H1 (cell line): ENCODE results near the gene ERICH2. TPM values are rescaled to one million over a fixed set of nuclear protein-coding genes. Genes with fewer than 3 reads are reported as not detected.

ENCODE experiments used
- CEBPB ChIP-seq: IDR thresholded peaks from 2 replicates; pipeline ENCODE4 v1.6.1; 2012; ENCODE audit warnings: low read depth, low read length
- CHD7 ChIP-seq: fragments of 300-600 bp; sonication (generic); IDR thresholded peaks from 2 replicates; pipeline ENCODE4 v1.7.1; 2012; ENCODE audit warnings: low read length, moderate library complexity, mild to moderate bottlenecking, inconsistent platforms; ENCODE audit not compliant: insufficient replicate concordance
- KDM4A ChIP-seq: IDR thresholded peaks from one replicate; pipeline ENCODE4 v1.7.1; 2012; ENCODE audit warnings: low read depth, mild to moderate bottlenecking, moderate library complexity, low read length, inconsistent platforms; ENCODE audit not compliant: severe bottlenecking
- KDM5A ChIP-seq: fragments of 200-600 bp; IDR thresholded peaks from 2 replicates; pipeline ENCODE4 v1.7.1; 2012; ENCODE audit warnings: mild to moderate bottlenecking, low read length, inconsistent platforms, mixed read lengths
- NRF1 ChIP-seq: IDR thresholded peaks from 2 replicates; pipeline ENCODE4 v1.6.1; 2011; ENCODE audit warnings: mild to moderate bottlenecking, low read depth, low read length, improper control_type of control experiment
- POU5F1 ChIP-seq: IDR thresholded peaks from 2 replicates; pipeline ENCODE4 v1.6.1; 2011; ENCODE audit warnings: low read depth, mild to moderate bottlenecking, low read length, moderate library complexity
- polyA plus RNA-seq, 7 experiments: library from polyadenylated mRNA; depleted of rRNA in 3 of 7; stranded (reverse) in 5 of 7; unstranded in 2 of 7; fragments of >200 nt in 5 of 7; fragments of 200-250 nt in 2 of 7; gene quantifications; 1 replicate in 5 of 7; 2 replicates in 1 of 7; 4 replicates in 1 of 7; pipeline versions ENCODE4 v1.2.1 to v1.2.3, GENCODE V29; 2011 to 2013; ENCODE audit warnings: missing spikeins in 2 of 7, mixed read lengths in 2 of 7
- total RNA-seq: library from RNA; stranded (reverse); fragmentation: NEBNext Ultra II Directional; extraction: Animal tissue kit (Norgen Biotek cat#: 25700); gene quantifications from 2 replicates; pipeline ENCODE4 v1.2.1, GENCODE V29; 2021
- TF ChIP-seq, protein P1 (sequence below): IDR thresholded peaks from 2 replicates; pipeline ENCODE4 v1.6.1; 2012; ENCODE audit warnings: inconsistent platforms

The ERICH2 gene
- total and polyA plus RNA-seq, 2 of the 8 experiments (the other 6 are each of a cell fraction or from before 2014, with no cell fraction given), result 0.20 to 2.1 TPM

GRCh38 chr2:170743530-170744239 lies 26.5 kb upstream of the ERICH2 start (continued):
- no peak for TF ChIP-seq CHD7
- TF ChIP-seq CEBPB, result no peak
- no peak for TF ChIP-seq KDM5A
- TF ChIP-seq, protein P1, sequence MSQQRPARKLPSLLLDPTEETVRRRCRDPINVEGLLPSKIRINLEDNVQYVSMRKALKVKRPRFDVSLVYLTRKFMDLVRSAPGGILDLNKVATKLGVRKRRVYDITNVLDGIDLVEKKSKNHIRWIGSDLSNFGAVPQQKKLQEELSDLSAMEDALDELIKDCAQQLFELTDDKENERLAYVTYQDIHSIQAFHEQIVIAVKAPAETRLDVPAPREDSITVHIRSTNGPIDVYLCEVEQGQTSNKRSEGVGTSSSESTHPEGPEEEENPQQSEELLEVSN, result no peak
- TF ChIP-seq KDM4A, result no peak
- TF ChIP-seq NRF1, result no peak
- no peak for TF ChIP-seq POU5F1
- TF ChIP-seq, all 59 proteins: peak for 0
